Stimulated activated CD8-positive, alpha-beta memory T cell treated with anti-CD3 and anti-CD28 coated beads, Interleukin-2, amount 100 ng/mL, for 48 hours (primary cell): ENCODE measurements around the gene GZMH.
"Not testable (repeated sequence)": the region's sequence is repeated elsewhere in the genome, so short reads cannot be mapped to it uniquely, and the experiment has no call there.

Experiments used
- DNase-seq, 2 donors: peaks; one replicate each; pipeline ENCODE4 v3.0.0-alpha.2; 2020; ENCODE audit warnings: low read depth in 2 of 2

Gene GZMH, protein sequence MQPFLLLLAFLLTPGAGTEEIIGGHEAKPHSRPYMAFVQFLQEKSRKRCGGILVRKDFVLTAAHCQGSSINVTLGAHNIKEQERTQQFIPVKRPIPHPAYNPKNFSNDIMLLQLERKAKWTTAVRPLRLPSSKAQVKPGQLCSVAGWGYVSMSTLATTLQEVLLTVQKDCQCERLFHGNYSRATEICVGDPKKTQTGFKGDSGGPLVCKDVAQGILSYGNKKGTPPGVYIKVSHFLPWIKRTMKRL

DNA sequence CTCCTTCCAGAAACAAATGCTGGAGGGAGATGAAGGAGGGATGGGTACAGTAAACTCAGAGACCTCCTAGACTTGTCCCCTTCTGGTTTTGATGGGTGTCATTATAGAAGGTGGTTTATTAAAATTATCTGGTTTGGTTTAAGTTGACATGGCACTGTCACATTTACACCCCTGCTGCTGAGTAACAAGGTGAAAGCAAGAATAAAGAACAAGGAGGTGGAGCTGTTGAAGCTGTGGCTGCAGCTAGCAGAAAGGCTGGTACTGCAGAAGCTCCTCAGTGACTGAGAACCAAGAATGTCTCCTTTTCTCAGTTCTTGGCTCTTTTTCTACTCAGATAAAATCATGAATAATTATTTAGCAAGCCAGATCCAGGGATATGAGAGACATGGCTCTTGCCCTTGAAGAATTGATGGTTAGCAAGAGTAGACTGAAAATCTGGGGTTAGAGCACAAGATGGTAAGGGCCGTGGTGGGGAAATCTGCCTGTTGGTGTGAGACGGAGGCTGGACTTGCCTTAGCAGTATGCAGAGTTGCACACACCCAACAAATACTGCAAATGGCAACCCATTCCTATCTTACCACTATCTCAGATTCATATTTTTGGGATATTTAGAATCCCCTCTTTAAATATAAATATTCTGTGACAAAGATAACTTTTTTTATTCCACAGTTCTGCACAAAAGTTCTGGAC lies at the start of gene GZMH:
Gene GZMH, minus strand, starts transcription at position 31 of the 690 bp plus-strand sequence. CDS start 72 bp downstream, outside the sequence.
- no peak for DNase-seq

DNA sequence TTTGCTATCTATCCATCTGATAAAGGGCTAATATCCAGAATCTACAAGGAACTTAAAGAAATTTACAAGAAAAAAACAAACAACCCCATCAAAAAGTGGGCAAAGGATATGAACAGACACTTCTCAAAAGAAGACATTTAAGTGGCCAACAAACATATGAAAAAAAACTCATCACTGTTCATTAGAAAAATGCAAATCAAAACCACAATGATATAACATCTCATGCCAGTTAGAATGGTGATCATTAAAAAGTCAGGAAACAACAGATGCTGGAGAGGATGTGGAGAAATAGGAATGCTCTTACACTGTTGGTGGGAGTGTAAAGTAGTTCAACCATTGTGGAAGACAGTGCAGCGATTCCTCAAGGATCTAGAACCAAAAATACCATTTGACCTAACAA lies 38.9 kb upstream of the GZMH start:
- not testable (repeated sequence) for DNase-seq

DNA sequence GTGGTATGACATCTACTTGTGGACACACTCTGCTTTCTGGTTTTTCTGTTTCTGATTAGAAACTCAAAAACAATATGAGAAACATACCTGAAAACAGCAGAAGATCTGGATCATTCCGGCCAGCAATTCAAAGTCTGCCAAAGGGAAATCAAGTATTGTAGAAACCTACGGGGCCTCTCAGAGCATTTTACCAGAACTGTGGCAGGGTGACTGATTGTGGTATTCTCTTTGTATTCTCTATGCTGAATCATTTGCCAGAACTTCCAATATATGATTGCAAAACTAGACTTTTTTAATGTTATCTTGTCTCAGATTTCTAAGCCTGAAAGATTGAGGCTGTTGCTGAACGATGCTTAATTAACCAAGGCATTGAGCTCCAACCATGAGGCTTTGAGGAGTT lies 30.4 kb upstream of the GZMH start:
- DNase-seq: no peak

DNA sequence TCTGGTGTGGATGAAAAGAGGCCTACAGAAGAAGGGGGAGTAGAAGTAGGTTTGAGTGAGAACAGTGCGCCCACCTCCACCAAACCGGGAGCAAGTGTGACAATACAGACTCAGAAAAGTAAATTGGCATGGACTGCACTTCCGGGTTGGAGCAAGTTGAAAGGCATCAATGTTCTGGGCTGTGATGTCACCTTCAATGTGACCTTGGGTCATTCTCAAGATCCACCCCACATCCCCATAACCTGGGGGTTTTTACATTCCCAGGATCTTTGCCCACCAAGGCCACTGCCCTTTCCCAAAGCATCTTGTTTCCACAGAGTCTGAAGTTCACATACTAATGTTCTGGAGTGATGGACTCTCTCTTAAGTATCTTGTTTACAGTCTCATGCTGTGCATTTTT lies 29.8 kb upstream of the GZMH start:
- DNase-seq: no peak

DNA sequence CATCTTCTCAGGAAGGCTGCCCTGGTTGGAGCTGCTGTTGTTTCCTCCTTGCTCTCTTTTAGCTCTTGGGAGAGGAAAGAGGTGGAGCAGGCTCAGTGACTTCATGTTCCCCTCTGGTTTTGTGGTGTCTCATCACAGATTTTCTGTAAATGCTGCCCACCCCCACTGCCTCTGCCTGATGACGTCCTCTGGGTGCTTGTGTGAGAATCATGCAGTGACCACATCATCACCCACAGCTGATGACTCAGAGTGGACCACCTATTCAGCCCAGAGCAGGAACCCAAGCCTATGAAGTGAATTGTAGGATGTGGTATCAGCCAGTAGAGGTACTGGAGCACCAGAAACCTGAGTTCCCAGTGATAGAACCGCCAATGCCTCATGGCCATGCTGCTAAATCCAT lies 24.7 kb upstream of the GZMH start, which contains the start of gene GZMB:
Gene GZMB, minus strand, starts transcription at position 33 of the 400 bp plus-strand sequence. Its CDS starts 30 bp downstream, at position 3.
- DNase-seq: peak; percentile 76 to 85

DNA sequence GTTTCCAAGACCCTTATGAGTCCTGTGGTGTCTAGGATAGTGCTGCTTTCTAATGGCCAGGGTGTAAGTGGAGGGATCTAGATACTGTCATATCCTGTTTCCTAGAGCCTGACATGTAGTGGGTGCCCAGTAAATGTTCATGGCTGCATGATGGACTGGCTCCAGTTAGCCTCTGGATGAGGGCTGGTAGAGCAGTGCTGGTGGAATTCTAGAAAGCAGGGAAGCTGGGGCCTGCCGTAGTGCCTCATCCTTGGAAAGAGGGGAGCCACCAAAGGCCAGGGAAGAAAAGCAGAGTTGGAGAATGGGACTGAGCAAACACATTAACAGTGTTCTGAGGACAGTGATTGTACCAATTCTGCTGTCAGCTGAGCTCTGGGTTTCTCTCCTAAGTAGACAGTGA lies 23.9 kb upstream of the GZMH start:
- DNase-seq: no peak

DNA sequence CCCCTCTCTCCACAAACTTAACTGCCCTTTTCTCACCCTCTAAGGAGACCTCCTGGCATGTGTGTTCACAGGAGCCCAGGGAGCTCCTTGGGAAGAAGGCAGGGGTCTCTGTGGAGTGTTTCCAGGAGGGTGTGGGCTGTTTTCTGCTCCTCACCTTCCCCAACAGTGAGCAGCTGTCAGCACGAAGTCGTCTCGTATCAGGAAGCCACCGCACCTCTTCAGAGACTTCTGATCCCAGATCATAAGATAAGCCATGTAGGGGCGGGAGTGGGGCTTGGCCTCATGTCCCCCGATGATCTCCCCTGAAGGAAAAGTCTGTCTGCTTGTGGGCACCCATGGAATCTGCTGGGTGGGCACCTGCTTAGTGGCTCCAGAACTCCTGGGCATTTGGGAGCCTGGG lies 23.3 kb upstream of the GZMH start:
- no peak for DNase-seq

DNA sequence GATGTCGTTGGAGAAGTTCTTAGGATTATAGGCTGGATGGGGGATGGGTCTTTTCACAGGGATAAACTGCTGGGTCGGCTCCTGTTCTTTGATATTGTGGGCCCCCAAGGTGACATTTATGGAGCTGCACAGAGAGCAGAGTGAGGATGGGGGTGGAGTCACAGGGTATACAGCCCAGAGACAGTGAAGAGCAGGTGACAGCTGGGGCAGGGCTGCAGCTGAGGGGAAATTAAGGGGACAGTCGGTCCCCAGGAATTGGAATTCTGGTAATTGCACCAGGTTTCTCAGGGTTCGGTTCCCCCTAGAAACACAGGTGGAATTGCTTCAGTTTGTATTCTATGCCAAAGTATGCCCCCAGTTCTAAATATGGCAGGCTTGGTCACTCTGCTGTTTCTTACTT lies 22.9 kb upstream of the GZMH start:
- no peak for DNase-seq

DNA sequence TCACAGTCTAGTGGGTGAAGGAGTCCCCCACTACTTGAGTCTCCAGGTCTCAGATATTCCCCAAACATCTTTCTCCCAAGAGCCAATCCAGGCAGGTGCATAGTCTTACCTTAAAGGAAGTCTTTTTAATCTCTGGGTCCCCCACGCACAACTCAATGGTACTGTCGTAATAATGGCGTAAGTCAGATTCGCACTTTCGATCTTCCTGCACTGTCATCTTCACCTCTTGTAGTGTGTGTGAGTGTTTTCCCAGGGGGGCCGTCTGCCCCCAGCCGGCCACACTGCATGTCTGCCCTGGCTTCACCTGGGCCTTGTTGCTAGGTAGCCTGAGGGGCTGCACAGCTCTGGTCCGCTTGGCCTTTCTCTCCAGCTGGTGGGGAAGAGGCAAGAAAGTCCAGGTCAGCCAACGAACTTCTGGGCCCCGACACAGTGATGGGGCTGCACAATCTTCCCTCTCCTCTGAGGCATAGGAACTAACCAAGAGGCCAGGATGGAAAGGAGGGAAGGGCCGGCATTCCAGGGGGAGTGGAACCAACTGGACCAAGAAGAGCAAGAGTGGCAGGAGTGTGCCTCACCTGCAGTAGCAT lies 22.4 kb upstream of the GZMH start:
- no peak for DNase-seq

DNA sequence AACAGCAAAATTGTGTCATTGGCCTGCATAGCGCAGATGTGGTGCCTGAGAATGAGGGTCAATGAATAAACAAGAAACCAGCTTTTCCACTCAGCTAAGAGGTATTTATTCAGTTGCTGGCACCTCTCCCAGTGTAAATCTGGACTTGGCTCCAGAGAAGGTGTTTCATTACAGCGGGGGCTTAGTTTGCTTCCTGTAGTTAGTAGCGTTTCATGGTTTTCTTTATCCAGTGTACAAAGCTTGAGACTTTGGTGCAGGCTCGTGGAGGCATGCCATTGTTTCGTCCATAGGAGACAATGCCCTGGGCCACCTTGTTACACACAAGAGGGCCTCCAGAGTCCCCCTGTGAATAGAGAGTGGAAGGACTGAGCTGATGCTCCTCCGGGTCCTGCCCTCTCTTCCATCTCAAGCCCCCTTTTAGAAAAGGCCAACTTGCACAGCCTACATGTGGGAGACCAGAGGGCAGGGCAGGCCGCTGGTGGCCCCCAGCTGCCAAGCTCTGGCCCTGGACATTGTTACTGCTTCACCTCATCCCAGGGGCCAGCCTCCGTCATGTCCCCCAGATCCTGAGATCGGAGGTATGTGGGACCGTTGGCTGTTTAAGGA lies 21.5 kb upstream of the GZMH start:
- no peak for DNase-seq

DNA sequence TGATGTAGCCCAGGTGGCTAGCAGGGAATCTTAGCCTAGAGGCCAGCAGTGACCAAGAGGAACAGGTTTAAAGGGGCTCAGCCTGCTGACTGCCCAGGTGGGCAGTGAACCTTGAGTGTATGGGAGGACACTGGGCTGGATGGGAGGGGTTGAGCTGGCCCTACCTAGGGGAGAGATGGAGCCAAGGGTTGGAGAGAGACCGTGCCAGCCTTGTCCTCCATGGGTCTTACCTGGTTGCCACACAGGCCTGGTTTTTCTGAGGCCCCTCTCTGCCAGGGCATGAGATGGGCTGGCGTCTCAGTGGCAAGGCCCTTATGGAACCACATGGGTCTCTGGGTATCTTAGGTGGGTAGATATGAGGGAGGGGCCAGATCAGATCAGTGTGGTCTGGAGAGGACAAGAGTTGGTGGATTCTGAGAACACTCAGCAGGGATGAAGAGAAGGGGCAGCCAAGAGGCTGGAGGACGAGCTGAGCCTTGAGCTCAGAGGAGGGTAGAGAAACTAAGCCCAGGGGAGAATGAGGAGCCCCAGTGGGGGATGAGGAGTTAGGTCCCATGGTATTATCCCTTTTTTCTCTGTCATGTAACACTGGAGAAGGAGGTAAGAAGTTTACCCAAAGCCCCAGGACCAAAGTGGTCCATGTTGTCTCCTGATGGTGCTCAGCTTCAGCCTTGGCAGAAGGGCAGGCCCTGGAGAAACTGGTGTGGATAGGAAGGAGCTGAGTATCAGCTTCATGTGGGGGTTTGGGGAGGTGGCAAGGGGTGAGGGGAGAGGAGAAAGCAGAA lies 20.8 kb upstream of the GZMH start:
- peak in 1 of 2 donors; percentile 49 for DNase-seq

DNA sequence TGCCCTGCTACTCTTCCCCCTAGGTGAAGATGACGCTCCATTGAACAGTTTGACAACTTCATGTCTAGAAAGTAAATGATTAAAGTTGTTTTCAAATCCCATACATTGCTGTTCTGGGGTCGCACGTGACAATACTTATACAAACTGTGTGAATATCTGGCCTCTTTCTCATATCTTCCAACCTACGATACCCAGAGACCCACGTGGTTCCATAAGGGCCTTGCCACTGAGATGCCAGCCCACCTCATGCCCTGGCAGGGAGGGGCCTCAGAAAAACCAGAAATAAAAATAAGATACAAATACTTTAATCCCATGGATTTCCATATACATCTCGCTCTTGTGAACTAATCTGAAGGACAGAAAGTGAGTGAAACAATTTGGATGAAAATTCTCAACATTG lies 20.0 kb upstream of the GZMH start:
- no peak for DNase-seq

DNA sequence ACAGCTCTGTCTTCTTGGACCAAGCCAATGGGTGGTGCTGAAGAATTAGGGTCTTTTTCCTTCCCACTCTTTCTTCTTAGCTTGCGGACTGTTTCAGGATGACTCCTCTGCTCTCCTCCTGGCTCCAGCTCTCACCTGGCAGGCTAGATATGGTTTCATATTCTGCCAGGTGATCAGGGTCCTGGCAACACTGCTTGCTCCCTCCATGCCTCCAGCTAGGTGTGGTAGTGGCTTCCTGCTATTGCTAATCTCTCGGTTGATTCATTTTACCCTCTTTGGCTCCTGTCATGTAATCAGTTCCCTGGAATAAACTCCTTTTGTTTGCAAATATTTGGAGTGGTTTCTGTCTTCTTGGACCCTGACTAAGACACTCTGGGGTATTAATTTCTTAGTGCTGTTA lies 4.3 kb upstream of the GZMH start:
- no peak for DNase-seq

DNA sequence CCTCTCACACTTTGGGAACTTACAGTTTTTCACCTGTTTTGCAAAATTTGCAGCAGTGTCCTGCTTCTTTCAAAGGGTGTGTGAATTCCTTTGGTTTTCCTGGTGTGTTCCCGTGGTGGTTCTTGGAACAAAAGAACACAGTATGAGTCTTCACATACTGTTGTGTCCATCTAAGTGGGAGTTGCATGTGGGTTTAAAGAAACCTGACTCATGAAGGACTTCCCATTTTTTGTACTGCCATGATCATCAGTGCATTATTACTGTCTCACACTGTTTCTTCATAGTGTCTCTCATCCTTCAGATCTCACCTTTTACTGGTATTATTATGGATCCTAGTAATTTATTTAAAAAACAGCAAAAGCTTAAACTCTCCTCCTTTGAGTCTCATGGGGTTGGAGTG lies 3.8 kb upstream of the GZMH start:
- no peak for DNase-seq

DNA sequence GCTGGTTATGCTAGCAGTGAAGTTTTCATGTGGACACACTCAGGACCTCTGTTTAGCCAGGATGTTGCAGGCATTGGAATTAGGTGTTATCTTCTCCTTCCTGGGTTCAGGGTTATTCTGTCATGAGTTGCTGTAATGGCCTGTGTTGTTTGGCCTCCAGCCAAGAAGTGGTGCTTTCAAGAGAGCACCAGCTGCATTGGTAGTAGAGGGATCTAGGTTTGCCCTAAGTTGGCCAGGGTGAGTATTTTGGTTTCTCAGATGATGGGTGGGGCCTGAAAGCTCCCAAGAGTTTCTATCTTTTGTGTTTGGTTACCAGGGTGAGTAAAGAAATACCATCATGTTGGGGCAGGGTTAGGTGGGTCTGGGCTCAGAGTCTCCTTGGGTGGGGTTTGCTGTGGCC lies 2.7 kb upstream of the GZMH start:
- DNase-seq: no peak

DNA sequence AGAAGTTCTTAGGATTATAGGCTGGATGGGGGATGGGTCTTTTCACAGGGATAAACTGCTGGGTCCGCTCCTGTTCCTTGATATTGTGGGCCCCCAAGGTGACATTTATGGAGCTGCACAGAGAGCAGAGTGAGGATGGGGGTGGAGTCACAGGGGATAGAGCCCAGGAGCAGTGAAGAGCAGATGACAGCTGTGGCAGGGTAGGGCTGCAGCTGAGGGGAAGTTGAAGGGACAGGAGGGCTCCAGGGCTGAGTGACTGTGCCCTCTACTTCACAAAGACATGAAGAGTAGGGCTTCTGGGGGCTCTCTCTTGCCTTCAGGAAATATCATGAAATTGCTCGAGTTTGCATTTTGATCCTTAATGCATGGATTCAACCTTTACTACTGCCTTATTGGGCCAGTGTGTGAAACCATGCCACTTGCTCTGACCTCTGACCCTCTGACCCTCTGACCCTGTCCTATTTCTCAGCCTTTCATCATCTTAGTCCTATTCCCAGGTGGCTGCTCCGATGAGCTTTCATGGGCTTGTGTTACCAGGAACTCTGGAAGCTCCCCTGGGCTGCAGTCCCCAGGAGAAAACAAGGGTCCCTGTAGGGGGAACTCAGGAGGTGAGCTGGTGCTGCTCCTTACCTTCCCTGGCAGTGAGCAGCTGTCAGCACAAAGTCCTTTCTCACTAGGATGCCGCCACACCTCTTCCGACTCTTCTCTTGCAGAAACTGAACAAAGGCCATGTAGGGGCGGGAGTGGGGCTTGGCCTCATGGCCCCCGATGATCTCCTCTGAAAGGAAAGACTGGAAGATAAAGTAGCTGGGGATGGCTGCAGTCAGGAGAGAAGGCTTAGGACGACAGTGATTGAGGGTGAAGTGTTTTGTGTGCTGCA lies 1.6 kb downstream of the GZMH start:
- no peak for DNase-seq

DNA sequence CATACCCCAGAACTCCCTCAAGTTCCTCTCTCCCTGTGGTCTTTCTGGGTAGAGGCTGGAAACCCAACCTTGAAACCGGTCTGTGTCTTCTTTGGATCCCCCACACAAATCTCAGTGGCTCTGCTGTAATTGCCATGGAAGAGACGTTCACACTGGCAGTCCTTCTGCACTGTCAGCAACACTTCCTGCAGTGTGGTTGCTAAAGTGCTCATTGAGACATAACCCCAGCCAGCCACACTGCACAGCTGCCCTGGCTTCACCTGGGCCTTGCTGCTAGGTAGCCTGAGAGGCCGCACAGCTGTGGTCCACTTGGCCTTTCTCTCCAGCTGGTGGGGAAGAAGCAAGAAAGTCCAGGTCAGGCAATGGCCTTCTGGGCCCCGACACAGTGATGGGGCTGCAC lies 2.4 kb downstream of the GZMH start:
- no peak for DNase-seq

DNA sequence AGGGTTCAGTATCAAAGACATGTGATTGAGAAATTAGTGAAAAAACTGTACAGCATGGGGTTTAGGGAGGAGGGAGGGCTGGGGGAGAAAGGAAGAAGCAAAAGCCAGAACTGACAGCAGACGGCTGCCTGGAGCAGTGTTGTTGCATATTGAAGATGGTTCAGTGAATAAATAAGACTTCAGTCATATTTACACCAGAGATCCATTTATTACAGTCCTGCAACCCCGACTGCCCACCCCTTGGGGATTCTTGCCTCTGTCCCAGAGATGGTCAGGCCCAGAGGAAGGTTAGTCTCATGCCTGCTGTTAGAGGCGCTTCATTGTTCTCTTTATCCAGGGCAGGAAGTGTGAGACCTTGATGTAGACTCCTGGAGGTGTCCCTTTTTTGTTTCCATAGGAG lies 3.2 kb downstream of the GZMH start:
- DNase-seq: no peak

DNA sequence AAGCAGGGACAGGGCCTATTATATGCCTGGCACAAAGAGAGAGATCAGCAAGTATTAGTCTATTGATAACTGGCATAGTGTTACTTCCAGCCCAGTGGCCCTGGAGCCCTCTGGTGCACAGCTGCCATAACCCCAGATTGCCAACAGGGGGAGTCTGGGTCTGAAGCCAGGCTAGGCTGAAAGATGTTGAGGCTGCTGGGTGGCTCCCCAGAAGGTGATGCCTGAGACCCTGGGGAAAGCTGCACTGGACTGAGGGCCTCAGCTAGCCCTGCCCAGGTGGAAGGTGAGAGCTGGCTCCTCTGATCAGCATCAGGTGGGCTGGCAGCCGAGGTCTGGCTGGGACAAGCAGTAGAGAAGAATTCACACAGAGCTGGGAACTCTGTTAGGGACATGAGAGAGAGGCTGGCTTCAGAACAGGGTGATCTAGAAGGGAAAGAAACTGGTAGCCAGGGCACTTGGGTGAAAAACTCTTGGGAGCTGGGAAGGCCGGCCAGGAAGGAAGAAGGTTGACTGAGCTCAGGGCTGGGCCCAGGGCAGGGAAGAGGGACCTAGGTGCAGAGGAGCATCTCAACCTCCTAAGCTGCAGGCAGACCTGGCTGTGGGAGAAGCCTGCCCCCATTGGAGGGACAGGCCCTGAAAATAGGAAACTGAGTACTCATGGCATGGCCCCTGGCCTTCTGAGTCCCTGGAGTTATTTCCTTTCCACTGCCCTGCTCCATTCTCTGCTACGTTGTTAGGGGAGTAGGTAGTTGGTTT lies 3.9 kb downstream of the GZMH start:
- DNase-seq: peak; percentile 66 to 67

DNA sequence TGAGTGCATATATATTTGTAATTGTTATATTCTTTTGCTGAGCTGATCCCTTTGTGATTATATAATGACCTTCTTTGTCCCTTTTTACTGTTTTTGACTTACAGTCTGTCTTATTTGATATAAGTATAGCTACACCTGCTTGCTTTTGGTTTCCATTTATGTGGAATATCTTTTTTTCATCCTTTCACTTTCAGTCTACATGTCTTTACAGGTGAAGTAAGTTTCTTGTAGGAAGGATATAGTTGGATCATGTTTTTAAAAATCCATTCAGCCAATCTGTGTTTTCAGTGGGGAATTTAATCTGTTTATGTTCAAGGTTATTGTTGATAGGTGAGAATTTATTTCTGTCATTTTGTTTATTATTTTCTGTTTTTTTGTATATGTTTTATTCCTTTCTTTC lies 12.1 kb downstream of the GZMH start:
- no peak for DNase-seq
